NCI-H748 treated with DMSO at 0.1 percent for 48 hours (cell line): ENCODE data around the gene ANXA3.
"Not testable (repeated sequence)": the region's sequence is repeated elsewhere in the genome, so short reads cannot be mapped to it uniquely, and the experiment has no call there.

Experiments
- DNase-seq: peaks from one replicate; lab custom pipeline; 2025; lab: John Stamatoyannopoulos, UW

ANXA3 gene

DNA sequence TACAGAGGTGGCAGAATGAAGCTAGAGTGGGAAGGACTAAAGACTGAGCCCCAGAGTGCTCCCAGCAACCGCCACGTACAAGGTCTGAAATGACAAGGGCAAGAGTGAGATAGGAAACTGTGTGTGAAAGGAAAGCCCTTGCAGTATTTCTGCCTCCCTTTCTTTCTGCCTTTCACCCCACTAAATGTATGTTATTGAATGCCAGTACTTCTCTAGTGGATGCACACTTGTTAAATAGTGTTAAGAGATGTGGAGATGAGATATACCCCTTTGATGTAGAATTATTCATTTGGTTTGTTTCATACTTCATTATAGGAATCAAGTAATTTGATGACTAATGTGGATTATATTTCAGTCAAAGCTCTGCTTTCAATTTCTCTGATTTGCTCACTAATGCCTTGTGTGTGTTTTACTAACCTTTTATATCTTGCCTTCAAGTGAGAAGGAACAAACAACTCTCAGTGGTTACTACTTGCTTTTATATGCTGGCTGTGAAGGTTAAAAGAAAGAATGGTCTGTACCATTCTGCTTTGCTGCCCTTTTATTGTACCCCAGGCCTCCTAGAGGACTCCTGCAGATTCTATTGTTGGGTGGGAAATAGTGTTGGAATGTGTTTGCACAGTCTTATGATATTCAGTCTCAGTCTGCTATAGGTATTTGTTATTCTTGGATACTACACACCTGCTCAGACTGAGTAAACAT lies 8.0 kb upstream of the ANXA3 start:
- no peak for DNase-seq

DNA sequence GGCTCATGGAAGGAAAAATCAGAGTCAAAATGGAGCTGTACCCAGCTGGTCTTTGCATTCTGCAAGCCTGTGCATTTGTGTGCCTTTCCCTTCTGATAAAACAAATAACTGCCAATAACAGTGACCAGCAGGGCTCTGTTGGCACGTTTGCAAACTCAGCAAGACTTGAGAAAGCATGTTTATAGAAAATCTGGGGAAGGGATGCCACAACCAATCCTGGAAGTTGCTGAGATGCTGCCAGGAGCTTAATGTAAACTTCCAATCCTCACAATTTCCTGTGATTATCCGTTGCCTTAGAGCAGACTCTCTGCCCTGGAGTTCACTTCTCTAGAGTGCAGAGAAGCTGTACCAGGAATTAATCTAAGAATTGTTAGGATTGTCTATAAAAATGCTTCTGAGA lies 6.9 kb upstream of the ANXA3 start:
- DNase-seq, result no peak

- DNase-seq, result no peak
These were observed 6.0 kb upstream of the ANXA3 start for GRCh38 chr4:78545275-78546246.

GRCh38 chr4:78547899-78548298 lies 3.7 kb upstream of the ANXA3 start:
- not testable (repeated sequence) for DNase-seq

- not testable (repeated sequence) for DNase-seq
These were observed 2.7 kb upstream of the ANXA3 start for GRCh38 chr4:78548889-78549288.

GRCh38 chr4:78552389-78553042 lies 946 bp downstream of the ANXA3 start:
- DNase-seq, result no peak

DNA sequence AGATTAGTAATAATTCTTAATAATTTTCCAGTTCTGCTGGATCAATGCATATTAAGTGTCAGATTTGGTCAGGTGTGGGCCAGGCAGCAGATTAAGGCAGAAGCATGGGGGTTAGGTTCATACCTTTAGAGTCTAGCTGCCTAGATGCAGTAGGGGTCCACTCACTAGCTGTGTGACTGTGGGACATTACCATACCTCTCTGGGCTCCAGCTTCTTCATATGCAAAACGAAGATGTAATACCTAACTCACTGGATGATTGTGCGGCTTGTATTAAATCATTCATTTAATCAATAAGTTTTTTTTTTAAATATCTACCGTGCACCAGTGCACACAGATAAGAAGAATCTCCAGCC lies 1.4 kb downstream of the ANXA3 start:
- DNase-seq, result no peak

GRCh38 chr4:78553529-78554060 lies 2.0 kb downstream of the ANXA3 start:
- no peak for DNase-seq

GRCh38 chr4:78556665-78557064 lies 5.1 kb downstream of the ANXA3 start:
- no peak for DNase-seq

DNA sequence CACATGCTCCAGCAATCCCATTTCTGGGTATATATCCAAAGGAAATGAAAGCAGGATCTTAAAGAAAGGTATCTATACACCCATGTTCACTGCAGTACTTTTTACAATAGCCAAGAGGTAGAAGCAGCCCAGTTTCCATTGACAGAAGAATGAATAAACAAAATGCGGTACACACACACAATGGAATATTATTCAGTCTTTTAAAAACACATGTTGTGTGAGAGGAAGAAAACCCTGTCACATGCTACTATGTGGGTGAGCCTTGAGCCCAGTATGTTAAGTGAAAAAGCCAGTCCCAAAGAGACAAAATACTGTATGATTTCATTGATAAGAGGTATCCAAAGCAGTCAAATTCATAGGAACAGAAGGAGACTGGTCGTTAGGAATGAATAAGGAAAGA lies 6.3 kb downstream of the ANXA3 start:
- no peak for DNase-seq

DNA sequence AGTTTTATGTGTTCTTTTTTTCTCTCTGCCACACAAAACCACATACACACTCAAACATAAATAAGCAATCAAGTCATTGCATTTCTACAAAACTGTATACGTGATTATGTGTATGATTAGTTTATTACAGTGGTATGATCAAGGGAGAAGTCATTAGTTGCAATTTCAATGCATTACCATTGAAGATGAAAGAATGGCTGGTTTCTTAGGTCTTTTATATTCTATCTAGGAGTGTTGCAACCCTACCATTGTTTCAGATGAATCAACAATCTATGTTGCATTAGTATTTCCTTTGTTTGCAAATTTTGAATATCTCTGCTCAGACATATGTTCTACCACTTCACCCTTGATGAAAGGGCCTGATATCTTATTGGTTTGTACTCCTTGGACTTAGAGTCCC lies 6.8 kb downstream of the ANXA3 start:
- no peak for DNase-seq

GRCh38 chr4:78560296-78560963 lies 8.9 kb downstream of the ANXA3 start:
- DNase-seq, result no peak

- DNase-seq, result no peak
These were observed 10.1 kb downstream of the ANXA3 start for GRCh38 chr4:78561677-78562076.

GRCh38 chr4:78562687-78563086 lies 11.1 kb downstream of the ANXA3 start:
- DNase-seq, result no peak

DNA sequence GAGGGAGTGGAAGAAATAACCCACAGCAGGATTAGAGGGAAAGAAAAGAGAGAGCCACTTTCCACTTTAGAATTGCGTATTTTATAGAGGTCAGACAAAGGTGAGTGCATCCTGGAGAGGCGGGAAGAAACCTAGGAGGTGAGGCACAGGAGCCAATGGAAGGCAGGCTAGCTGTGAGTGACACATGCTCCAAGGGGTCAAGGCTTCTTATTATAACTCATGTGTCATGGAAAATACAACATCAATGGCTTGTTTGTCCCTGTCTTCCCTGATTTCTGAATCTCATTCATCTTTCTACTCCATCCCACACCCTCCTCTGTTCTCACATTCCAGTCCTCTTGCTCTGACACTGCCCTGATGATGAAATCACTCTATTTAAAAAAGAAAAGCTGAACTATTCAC lies 14.4 kb downstream of the ANXA3 start:
- DNase-seq, result no peak

DNA sequence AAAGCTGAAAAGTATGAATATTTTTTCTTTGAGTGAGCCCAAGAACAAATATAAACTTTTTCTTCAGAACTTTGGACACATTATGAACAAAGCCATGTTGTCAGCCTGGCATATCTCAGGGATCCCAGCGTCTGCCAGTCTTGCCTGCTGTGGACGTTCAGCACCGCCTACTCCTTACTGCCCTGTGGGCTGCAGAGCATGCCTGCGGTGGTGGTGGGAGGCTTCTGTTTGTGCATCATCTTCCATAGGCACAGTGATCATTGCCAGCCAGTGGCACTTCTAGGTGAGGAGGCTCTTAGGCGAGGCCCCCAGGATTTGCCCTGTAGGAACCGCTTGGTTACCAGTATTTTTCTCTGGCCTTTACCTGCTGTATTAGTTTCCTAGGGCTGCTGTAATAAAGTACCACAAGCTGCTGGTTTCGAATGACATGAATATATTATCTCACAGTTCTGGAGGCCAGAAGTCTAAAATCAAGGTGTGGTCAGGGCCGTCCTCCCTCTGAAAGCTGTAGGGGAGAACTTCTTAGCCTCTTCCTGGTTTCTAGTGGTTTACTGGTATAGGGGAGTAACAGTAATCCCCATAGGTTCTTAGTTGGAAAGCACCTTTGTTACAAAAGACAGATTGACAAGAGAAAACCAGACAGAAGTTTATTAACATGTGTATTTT lies 15.4 kb downstream of the ANXA3 start:
- DNase-seq, result no peak

- no peak for DNase-seq
These were observed 16.0 kb downstream of the ANXA3 start for GRCh38 chr4:78567500-78568060.

DNA sequence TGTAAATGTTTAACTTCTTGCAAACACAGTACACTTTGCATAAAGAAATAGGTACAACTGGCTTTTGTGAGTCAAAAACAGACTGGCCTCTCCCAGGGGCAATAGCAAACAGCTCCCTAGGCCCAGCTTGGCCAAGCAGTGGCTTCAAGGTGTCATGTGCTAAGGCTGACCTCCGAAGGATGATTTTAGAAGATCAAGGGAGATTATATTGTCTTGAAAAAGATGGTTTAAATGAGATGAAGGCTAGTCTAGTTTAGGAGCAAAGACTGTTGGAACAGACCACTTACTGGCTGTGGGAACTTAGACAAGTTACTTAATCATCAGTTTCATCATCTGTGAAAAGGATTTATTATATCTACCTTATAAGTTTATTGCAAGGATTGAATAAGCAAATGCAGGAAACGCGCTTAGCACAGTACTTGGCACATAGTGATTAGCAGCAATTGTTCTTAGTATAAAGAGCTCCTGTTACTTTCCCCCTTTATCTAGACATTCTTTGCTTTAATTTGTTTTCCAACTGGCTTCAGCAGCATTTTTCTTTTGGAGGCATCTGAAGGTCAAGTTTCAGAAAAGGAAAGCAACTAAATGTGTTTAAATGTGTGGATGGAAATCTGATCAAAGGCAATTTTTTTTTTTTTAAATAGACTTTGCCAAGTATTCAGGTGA lies 17.2 kb downstream of the ANXA3 start:
- DNase-seq, result no peak

DNA sequence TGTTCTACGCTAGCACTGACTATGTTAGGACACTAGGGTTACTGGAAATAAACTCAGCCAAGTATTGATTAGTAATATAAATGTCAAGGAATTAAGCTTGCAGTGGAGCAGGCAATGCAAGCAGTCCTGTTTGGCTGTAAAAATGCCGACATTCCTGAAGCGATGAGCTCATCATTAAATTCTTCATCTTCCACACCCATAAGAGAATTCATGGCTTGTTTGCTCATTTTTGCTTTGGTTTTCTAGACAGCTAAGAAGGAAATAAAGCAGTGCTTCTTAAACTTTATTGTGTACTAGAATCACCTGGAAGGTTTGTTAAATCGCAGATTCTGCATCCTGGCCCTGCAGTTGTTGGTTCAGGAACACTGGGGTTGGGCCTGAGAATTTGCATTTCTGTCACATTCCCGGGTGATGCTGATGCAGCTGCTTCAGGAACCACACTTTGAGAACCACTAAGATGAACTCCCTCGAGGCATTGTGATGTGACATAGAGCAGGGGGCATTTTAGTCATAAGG lies 17.8 kb downstream of the ANXA3 start:
- no peak for DNase-seq

DNA sequence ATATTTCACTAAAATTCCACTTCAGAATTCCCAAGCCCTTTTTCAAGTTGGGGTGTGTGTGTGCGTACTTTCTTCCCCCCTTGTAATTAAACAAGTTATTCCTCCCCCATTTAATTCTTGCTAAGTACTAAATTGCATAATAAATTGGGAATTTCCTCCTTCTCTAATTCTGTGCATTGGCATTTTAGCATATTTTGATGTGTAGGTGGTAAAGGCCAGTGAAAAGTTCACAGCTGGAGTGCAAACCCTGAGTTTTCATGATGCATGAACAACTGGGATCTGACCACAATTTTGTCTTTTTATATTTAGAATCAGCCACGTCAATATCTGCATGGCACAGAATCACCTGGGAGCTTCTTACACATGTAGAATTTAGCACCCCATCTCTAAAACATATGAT lies 18.5 kb downstream of the ANXA3 start:
- no peak for DNase-seq
